Measurements from ENCODE around the gene LZTR1.
"Not testable (repeated sequence)": the region's sequence is repeated elsewhere in the genome, so short reads cannot be mapped to it uniquely, and the experiment has no call there.

The LZTR1 gene

DNA sequence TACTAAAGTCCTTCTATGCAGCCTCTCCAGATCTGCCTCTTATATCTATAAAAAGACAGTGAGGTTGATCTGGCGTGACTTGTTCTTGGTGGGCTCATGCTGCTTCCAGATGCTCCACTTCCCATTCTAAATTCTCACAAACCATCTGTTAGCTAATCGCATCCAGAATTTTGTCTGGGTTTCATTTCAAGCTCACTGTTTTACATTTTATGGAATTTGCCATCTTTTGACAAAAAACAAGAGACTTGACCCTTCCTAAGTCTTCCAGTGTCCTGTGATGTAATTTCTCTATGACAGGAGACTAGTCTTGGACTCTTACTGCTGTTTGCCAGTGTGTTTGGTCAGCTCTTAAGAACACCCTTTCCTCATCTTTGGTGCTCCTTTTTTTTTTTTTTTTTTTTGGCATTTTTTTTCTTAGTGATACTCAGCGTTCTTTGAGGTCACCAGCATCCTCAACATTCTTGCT is 41.9 kb upstream of the LZTR1 start:
- POLR2A ChIA-PET: interaction anchor here (0.6 kb wide), 1 partner anchor 15 kb away, joined by 3 read pairs; no protein-coding TSS in a partner anchor
- DNase-seq (ENCODE audit: extremely low spot score): no peak
- CTCF ChIA-PET: interaction anchor here (0.9 to 1.0 kb wide), 2 partner anchors 12 to 21 kb away, joined by 4 read pairs; no protein-coding TSS in a partner anchor
- TF ChIP-seq, protein P1, sequence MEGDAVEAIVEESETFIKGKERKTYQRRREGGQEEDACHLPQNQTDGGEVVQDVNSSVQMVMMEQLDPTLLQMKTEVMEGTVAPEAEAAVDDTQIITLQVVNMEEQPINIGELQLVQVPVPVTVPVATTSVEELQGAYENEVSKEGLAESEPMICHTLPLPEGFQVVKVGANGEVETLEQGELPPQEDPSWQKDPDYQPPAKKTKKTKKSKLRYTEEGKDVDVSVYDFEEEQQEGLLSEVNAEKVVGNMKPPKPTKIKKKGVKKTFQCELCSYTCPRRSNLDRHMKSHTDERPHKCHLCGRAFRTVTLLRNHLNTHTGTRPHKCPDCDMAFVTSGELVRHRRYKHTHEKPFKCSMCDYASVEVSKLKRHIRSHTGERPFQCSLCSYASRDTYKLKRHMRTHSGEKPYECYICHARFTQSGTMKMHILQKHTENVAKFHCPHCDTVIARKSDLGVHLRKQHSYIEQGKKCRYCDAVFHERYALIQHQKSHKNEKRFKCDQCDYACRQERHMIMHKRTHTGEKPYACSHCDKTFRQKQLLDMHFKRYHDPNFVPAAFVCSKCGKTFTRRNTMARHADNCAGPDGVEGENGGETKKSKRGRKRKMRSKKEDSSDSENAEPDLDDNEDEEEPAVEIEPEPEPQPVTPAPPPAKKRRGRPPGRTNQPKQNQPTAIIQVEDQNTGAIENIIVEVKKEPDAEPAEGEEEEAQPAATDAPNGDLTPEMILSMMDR (IDR thresholded peaks at IDR 0.05; ENCODE audit: control extremely low read depth, extremely low read depth, low read depth, missing control alignments): no peak

DNA sequence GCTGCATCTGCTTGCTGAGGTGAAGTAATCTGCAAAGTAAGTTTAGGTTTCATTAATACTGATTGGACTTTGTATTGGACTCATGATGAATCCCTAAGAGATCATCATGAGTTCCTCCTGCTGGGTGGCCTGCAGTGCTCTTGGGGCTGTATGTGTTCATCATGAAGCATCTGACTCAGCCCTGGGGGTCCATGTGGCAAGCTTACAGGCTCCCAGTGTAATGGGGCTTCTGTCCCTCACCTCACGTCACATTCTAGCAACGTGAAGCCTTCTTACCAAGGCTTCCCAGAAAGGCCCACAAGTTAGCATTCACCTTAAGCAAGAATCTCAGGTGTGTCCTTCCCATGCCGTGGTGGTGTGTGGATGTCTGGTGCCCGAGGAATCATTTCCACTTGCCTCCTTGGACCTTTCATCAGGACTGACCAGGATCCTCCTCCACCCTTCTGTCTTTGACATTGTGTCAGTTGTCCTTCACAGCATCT is 41.2 kb upstream of the LZTR1 start:
- ChIA-PET CTCF (interaction anchor here (1.4 to 1.5 kb wide), 2 partner anchors 14 to 41 kb away, joined by 3 read pairs; partner anchors contain the start of gene LZTR1), POLR2A (no interaction called here)
- TF ChIP-seq, protein P1 (IDR thresholded peaks at IDR 0.05; ENCODE audit: control extremely low read depth, extremely low read depth, low read depth, missing control alignments): no peak
- DNase-seq (ENCODE audit: extremely low spot score): no peak

DNA sequence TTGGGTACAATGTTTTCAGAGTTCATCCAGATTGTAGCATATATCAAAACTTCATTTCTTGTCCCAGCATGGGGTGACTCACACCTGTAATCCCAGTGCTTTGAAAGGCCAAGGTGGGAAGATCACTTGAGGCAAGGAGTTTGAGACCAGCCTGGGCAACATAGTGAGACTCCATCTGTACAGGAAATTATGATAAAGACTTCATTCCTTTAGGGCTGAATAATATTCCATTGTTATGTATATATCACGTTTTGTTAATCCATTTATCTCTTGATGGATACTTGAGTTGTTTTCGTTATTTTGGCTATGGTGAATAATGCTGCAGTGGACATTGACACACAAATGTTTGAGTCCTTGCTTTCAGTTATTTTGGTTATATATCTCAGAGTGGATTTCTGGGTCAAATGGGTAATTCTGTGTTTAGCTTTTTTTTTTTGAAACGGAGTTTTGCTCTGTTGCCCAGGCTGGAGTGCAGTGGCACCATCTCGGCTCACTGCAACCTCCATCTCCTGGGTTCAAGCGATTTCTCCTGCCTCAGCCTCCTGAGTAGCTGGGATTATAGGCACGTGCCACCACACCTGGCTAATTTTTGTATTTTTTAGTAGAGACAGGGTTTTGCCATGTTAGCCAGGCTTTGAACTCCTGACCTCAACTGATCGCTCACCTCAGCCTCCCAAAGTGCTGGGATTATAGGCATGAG is 39.7 kb upstream of the LZTR1 start:
- ChIA-PET POLR2A (interaction anchor here (0.7 kb wide), 1 partner anchor 12 kb away, joined by 3 read pairs; no protein-coding TSS in a partner anchor), CTCF (interaction anchor here (1.4 to 1.5 kb wide), 2 partner anchors 15 to 40 kb away, joined by 3 read pairs; partner anchors contain the start of gene LZTR1)
- not testable (repeated sequence) for DNase-seq (ENCODE audit: extremely low spot score)

DNA sequence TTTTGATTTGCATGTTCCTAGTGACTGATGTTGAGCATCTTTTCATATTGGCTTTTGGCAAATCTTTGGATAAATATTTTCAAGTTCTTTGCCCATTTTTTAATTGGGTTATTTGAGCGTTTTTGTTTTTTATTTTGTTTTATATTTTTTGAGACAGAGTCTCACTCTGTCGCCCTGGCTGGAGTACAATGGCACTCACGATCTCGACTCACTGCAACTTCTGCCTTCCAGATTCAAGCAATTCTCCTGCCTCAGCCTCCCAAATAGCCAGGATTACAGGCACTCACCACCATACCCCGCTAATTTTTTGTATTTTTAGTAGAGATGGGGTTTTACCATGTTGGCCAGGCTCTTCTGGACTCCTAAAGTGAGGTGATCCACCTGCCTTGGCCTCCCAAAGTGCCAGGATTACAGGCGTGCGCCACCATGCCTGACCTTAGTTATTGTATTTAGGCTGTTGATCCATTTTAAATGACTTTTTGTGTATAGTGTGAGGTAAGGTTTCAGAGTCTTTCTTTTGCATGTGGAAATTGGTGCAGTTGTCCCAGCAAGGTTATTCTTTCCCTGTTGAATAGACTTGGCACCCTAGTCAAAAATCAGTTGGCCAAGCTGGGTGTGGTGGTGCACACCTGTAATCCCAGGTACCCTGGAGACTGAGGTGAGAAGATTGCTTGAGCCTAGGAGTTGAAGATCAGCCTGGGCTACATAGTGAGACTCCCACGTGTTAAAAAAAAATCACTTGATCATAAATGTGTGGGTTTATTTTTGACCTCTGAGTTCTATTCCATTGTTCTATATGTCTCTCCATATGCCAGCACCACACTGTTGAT is 38.8 kb upstream of the LZTR1 start:
- TF ChIP-seq, protein P1 (IDR thresholded peaks at IDR 0.05; ENCODE audit: control extremely low read depth, extremely low read depth, low read depth, missing control alignments): no peak
- POLR2A ChIA-PET: interaction anchor here (0.6 to 0.7 kb wide), 2 partner anchors 11 to 39 kb away, joined by 3 to 4 read pairs; partner anchors contain the start of gene LZTR1
- CTCF ChIA-PET: interaction anchor here (0.8 kb wide), 1 partner anchor 15 kb away, joined by 3 read pairs; no protein-coding TSS in a partner anchor
- no peak for DNase-seq (ENCODE audit: extremely low spot score)

DNA sequence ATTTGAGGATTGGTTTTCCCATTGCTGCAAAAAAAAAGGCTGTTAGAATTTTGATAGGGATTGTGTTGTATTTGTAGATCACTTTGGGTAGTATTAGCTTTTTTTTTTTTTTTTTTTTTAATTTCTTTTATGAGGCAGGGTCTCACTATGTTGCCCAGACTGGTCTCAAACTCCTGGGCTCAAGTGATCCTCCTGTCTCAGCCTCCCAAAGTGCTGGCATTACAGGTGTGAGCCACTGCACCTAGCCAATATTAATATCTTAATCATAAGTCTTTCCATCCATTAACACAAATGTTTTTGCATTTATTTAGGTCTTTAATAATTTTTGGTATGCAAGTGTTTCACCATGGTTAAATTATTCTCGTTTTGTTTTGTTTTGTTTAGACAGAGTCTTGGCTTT is 38.1 kb upstream of the LZTR1 start:
- no peak for DNase-seq (ENCODE audit: extremely low spot score)
- ChIA-PET POLR2A (interaction anchor here (0.6 kb wide), 1 partner anchor 38 kb away, joined by 4 read pairs; the partner anchor contains the start of gene LZTR1), CTCF (interaction anchor here (0.8 kb wide), 1 partner anchor 16 kb away, joined by 3 read pairs; no protein-coding TSS in a partner anchor)
- TF ChIP-seq, protein P1 (IDR thresholded peaks at IDR 0.05; ENCODE audit: control extremely low read depth, extremely low read depth, low read depth, missing control alignments): no peak

DNA sequence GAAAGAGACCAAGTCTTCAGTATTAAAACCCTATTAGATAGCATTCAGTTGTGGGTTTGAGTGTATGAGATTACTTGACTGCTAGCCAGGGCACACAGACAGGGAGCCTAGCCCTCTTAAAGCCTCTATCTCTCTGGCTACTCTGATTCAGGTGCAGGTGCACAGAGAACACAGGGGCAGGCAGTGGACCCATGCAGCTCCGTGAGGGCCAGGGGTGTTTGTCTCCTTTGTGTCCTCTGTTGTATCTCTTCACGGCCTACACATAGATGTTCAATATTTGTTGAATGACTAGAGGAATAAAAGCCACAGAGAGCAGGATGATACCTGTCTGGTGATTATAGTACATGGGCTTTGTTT is 36.5 kb upstream of the LZTR1 start:
- TF ChIP-seq, protein P1 (IDR thresholded peaks at IDR 0.05; ENCODE audit: control extremely low read depth, extremely low read depth, low read depth, missing control alignments): no peak
- no peak for DNase-seq (ENCODE audit: extremely low spot score)
- ChIA-PET POLR2A (no interaction called here), CTCF (no interaction called here)

Measured in GM10248 (cell line).